Right lobe of liver (tissue), 4 donors: ENCODE measurements around the gene GMPS.

Experiments
- CTCF ChIP-seq, 4 donors: fragments of 200-600 bp in 3 of 4; fragments of 450-650 bp in 1 of 4; IDR thresholded peaks; one replicate each; pipeline versions ENCODE4 v1.5.1 to v1.8.0; 2016 to 2022; ENCODE audit warnings: antibody characterized with exemption in 4 of 4, mild to moderate bottlenecking in 2 of 4
- POLR2A ChIP-seq: fragments of 450-650 bp; IDR thresholded peaks from one replicate; pipeline ENCODE4 v1.6.1; 2017; ENCODE audit warnings: antibody characterized with exemption, mild to moderate bottlenecking
- donor health status: DM: no; HTN: no; CAD: no.
- donor health status: DM: no; HTN: no; CAD: no.
- donor health status: DM: no; HTN: yes; CAD: no.

DNA sequence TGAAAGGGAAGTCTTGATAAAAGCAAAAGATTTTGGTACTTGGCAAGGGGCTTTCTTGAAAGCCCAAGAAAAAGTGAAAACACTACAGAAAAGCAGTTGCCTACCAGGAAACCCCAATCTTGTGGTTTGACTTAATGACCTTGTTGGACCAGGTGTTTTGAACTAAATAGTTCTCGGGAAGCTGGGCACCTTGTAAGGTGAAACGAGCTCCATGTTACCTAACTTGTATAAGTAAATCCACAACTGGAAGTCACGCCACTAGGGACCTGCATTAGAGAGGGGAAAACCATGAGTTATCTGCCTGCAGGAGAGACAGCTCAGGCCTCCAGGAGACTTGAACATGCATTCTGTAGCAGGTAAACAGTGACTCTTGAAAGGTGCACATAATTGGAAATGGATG is 88.2 kb downstream of the GMPS start:
- no peak for TF ChIP-seq CTCF (IDR thresholded peaks at IDR 0.05)
- TF ChIP-seq POLR2A = no peak
